Progenitor cell of endocrine pancreas (in vitro differentiated cells): ENCODE measurements around the gene SCUBE3. TPM values are rescaled to one million over a fixed set of nuclear protein-coding genes. Genes with fewer than 3 reads are reported as not detected.

Source experiments
- DNase-seq: peaks from one replicate; pipeline ENCODE4 v3.0.0; 2021; ENCODE audit warnings: low spot score; ENCODE audit not compliant: unreplicated experiment
- H3K27ac Mint-ChIP-seq: 2 replicates; pipeline ENCODE4 v1.8.0; 2021; ENCODE audit warnings: mild to moderate bottlenecking, moderate library complexity, mixed read lengths
- H3K27me3 Mint-ChIP-seq: 2 replicates; pipeline ENCODE4 v1.8.0; 2021; ENCODE audit warnings: mixed read lengths
- H3K36me3 Mint-ChIP-seq: 2 replicates; pipeline ENCODE4 v1.8.0; 2022; ENCODE audit warnings: mixed read lengths; ENCODE audit not compliant: insufficient read depth
- H3K4me1 Mint-ChIP-seq: 2 replicates; pipeline ENCODE4 v1.8.0; 2021; ENCODE audit warnings: low read depth, mixed read lengths
- H3K4me3 Mint-ChIP-seq: 2 replicates; pipeline ENCODE4 v1.8.0; 2021; ENCODE audit warnings: low read depth, mild to moderate bottlenecking, moderate library complexity, mixed read lengths
- H3K9me3 Mint-ChIP-seq: 2 replicates; pipeline ENCODE4 v1.8.0; 2021; ENCODE audit warnings: low read depth, mixed read lengths
- total RNA-seq: library from RNA; stranded (reverse); gene quantifications from 2 replicates; pipeline ENCODE4 v1.2.1, GENCODE V29; 2021
- TF ChIP-seq, protein P1 (sequence below): fragments of 200-600 bp; sonication (generic); IDR thresholded peaks from one replicate; pipeline ENCODE4 v1.5.0; 2021; ENCODE audit warnings: antibody characterized with exemption, mild to moderate bottlenecking; ENCODE audit not compliant: unreplicated experiment

The SCUBE3 gene
- total RNA-seq, 1 donor from 2014 or later: 31.1 TPM

DNA sequence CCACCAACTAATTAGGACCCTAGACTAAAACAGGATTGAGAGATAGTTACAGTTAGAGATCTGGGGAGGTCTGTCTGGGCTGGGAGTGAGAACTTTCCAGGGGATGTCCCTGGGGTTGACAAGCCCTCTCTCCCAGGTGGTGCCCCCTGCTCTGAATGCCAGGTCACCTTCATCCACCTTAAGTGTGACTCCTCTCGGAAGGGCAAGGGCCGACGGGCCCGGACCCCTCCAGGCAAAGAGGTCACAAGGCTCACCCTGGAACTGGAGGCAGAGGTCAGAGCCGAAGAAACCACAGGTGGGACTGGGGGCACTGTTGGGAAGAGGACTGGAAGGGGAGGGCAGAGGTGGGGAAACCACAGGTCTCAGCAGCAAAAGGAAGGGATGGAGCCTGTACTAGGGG is 28.7 kb downstream of the SCUBE3 start:
- TF ChIP-seq, protein P1, sequence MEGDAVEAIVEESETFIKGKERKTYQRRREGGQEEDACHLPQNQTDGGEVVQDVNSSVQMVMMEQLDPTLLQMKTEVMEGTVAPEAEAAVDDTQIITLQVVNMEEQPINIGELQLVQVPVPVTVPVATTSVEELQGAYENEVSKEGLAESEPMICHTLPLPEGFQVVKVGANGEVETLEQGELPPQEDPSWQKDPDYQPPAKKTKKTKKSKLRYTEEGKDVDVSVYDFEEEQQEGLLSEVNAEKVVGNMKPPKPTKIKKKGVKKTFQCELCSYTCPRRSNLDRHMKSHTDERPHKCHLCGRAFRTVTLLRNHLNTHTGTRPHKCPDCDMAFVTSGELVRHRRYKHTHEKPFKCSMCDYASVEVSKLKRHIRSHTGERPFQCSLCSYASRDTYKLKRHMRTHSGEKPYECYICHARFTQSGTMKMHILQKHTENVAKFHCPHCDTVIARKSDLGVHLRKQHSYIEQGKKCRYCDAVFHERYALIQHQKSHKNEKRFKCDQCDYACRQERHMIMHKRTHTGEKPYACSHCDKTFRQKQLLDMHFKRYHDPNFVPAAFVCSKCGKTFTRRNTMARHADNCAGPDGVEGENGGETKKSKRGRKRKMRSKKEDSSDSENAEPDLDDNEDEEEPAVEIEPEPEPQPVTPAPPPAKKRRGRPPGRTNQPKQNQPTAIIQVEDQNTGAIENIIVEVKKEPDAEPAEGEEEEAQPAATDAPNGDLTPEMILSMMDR: no peak
- Mint-ChIP-seq H3K9me3 (no peaks in the 10 kb centered on the region), H3K27ac (no peak overlapping the region), H3K4me3 (no peak overlapping the region), H3K27me3 (no peaks in the 10 kb centered on the region), H3K4me1 (peaks cover 9% of the 10 kb centered on the region), H3K36me3 (peaks cover 18% of the 10 kb centered on the region)
- no peak for DNase-seq

DNA sequence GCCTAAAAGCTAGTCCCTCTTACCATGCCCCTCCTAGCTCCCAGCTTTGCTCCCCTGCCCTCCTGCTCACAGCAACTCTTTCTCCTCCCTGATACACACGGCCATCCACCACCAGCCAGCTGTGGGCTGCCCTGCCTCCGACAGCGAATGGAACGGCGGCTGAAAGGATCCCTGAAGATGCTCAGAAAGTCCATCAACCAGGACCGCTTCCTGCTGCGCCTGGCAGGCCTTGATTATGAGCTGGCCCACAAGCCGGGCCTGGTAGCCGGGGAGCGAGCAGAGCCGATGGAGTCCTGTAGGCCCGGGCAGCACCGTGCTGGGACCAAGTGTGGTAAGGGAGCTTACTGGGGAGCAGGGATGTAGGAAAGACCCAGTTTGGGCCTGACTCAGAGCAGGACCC is 29.1 kb downstream of the SCUBE3 start:
- H3K27me3 Mint-ChIP-seq: no peaks in the 10 kb centered on the region

DNA sequence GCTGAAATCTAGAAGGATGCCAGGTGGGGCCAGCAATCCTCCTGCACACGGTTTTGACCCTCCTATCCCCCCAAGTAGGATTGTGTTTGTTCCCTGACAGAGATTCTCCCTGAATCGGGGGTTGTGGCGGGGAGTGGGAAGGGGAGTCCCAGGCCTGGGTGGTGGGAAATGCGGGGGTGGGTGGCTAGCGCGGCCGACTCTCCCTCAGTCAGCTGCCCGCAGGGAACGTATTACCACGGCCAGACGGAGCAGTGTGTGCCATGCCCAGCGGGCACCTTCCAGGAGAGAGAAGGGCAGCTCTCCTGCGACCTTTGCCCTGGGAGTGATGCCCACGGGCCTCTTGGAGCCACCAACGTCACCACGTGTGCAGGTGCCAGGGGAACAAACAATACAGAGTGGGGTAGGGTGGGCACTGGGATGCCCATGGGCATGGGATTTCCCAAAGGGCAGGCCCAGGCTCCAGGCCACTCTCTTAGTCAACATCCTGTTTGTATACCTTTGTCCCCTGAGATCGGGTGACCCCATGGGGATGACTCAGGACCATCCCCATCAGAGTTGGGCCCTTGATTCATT is 29.7 kb downstream of the SCUBE3 start:
- peaks cover 2% of the 10 kb centered on the region for H3K4me1 Mint-ChIP-seq
- no peaks in the 10 kb centered on the region for H3K27me3 Mint-ChIP-seq
- H3K27ac Mint-ChIP-seq: no peak overlapping the region
- TF ChIP-seq, protein P1: no peak
- no peaks in the 10 kb centered on the region for H3K9me3 Mint-ChIP-seq
- no peak for DNase-seq
- no peak overlapping the region for H3K4me3 Mint-ChIP-seq
- peaks cover 18% of the 10 kb centered on the region for H3K36me3 Mint-ChIP-seq

More for the DNA sequence above, 29.1 kb downstream of the SCUBE3 start:
- Mint-ChIP-seq H3K36me3 (peaks cover 18% of the 10 kb centered on the region), H3K9me3 (no peaks in the 10 kb centered on the region), H3K27ac (no peak overlapping the region), H3K4me1 (peaks cover 6% of the 10 kb centered on the region), H3K4me3 (no peak overlapping the region)
- DNase-seq: no peak
- TF ChIP-seq, protein P1: no peak

DNA sequence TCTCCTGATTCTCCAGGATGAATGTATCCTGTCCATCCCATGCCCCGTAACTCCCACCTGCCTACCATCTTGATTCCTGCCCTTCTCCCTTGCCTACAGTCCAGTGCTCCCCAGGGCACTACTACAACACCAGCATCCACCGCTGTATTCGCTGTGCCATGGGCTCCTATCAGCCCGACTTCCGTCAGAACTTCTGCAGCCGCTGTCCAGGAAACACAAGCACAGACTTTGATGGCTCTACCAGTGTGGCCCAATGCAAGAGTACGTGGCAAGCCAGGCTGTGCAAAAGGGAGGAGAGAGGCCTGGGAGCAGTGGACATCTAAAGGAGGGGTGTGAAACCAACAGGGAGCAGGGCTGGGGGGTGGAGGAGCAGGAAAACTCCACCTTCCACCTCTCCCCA is 30.8 kb downstream of the SCUBE3 start:
- Mint-ChIP-seq H3K4me1 (no peaks in the 10 kb centered on the region), H3K27ac (peak overlapping the region; percentile 82), H3K9me3 (no peaks in the 10 kb centered on the region), H3K36me3 (peaks cover 19% of the 10 kb centered on the region), H3K4me3 (no peak overlapping the region), H3K27me3 (no peaks in the 10 kb centered on the region)
- TF ChIP-seq, protein P1: no peak
- DNase-seq: no peak

DNA sequence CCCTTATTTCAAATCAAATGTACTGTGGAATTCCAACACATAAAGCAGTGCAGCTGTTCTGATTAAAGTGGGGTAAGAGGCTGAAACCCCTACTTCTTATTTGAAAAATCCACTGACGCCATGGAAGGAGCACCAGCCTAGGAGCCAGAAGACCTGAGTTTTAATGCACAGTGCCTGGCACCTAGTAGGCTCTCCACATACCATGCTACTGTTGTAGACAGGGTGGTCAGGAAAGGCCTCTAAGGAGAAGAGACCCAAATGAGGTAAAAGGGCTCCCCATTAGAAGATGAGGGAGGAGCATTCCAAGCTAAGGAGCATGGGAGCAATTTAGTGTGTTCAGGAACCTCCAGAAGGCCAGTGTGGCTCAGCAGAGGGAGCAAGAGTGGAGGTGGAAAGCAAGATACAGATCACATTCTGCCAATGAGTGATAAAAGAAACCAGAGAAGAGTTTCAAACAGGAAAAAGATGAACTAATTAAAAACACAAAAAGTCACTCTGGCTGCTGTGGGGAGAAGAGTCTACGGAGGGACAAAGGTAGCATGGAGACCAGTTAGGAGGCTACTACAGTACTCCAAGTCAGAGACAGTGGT is 34.0 kb downstream of the SCUBE3 start:
- H3K4me1 Mint-ChIP-seq: no peaks in the 10 kb centered on the region
- no peaks in the 10 kb centered on the region for H3K27me3 Mint-ChIP-seq
- H3K4me3 Mint-ChIP-seq: no peak overlapping the region
- H3K36me3 Mint-ChIP-seq: peaks cover 14% of the 10 kb centered on the region
- no peak overlapping the region for H3K27ac Mint-ChIP-seq
- H3K9me3 Mint-ChIP-seq: no peaks in the 10 kb centered on the region
- no peak for DNase-seq
- TF ChIP-seq, protein P1: no peak
